HG03280 (cell line): ENCODE measurements around the gene FAM83G.

Experiments used
- ATAC-seq: cut with Tn5 transposase; IDR thresholded peaks from one replicate; pipeline ENCODE4 v1.9.1; 2021; ENCODE audit warnings: mild to moderate bottlenecking, moderate library complexity; ENCODE audit not compliant: unreplicated experiment

FAM83G gene

GRCh38 chr17:19012171-19013080 is 7.9 kb upstream of the FAM83G start:
- ATAC-seq: no peak

GRCh38 chr17:19011581-19011980 is 7.0 kb upstream of the FAM83G start:
- no peak for ATAC-seq

- ATAC-seq: no peak
Measured at GRCh38 chr17:19010729-19011505, 6.4 kb upstream of the FAM83G start.

GRCh38 chr17:19009970-19010369 is 5.4 kb upstream of the FAM83G start:
- ATAC-seq: no peak

GRCh38 chr17:19006698-19007097 is 2.1 kb upstream of the FAM83G start:
- no peak for ATAC-seq

- ATAC-seq: no peak
Measured at GRCh38 chr17:19005789-19006430, 1.3 kb upstream of the FAM83G start.

GRCh38 chr17:19005137-19005773 is 691 bp upstream of the FAM83G start:
- ATAC-seq: no peak

GRCh38 chr17:19003543-19004420 is 782 bp downstream of the FAM83G start:
- ATAC-seq: peak; percentile 13

- no peak for ATAC-seq
Measured at GRCh38 chr17:19002805-19003542, 1.6 kb downstream of the FAM83G start.

- no peak for ATAC-seq
Measured at GRCh38 chr17:19001907-19002590, 2.5 kb downstream of the FAM83G start.

GRCh38 chr17:19000531-19001325 is 3.8 kb downstream of the FAM83G start:
- no peak for ATAC-seq

GRCh38 chr17:18999911-19000310 is 4.7 kb downstream of the FAM83G start:
- ATAC-seq: no peak

- no peak for ATAC-seq
Measured at GRCh38 chr17:18999394-18999793, 5.2 kb downstream of the FAM83G start.

GRCh38 chr17:18997650-18998196 is 6.8 kb downstream of the FAM83G start:
- ATAC-seq: no peak

- no peak for ATAC-seq
Measured at GRCh38 chr17:18996458-18996857, 8.1 kb downstream of the FAM83G start.

- no peak for ATAC-seq
Measured at GRCh38 chr17:18995220-18995619, 9.3 kb downstream of the FAM83G start.

- no peak for ATAC-seq
Measured at GRCh38 chr17:18994631-18995030, 9.9 kb downstream of the FAM83G start.
